Omental fat pad (tissue), 4 donors: ENCODE data around the gene ZPLD1. TPM values are rescaled to one million over a fixed set of nuclear protein-coding genes. Genes with fewer than 3 reads are reported as not detected.

Experiments used
- ATAC-seq: fragments of 150-250 bp; one replicate; pipeline ENCODE4 v1.9.1; 2016; ENCODE audit warnings: mild to moderate bottlenecking, moderate library complexity; ENCODE audit not compliant: low FRiP score
- DNase-seq: peaks from one replicate; pipeline ENCODE4 v3.0.0-alpha.2; 2019; ENCODE audit warnings: low spot score
- total RNA-seq, 4 donors: library from RNA; depleted of rRNA; stranded (reverse); fragments of >200 nt; gene quantifications; one replicate each; pipeline ENCODE4 v1.1.0, GENCODE V29; 2016
- TF ChIP-seq, protein P1 (sequence below), 3 donors: fragments of 450-650 bp; IDR thresholded peaks; one replicate each; pipeline ENCODE4 v1.5.1; 2016 to 2017; ENCODE audit warnings: antibody characterized with exemption in 3 of 3, mild to moderate bottlenecking in 3 of 3, moderate library complexity in 2 of 3

The ZPLD1 gene
- total RNA-seq, 4 donors from 2014 or later = not detected

DNA sequence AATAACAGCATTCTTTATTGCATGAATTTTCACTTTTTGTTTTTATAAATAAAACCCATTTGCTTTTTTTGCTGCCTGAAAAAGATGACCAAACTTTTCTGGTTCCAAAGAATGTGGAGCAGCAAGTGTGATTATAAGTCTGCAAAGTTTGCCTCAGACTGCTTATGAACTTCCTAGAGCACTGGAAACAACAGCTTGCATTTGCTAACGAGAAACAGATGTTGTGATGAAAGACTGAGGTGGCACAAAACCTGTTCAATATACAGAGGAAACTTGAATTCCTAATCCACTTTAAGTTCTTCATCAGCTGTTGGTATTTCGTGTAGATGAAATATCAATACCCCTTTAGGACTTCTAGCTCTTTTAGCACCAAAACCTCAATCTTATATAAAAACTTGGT is 9.3 kb downstream of the ZPLD1 start:
- DNase-seq = no peak
- TF ChIP-seq, protein P1, sequence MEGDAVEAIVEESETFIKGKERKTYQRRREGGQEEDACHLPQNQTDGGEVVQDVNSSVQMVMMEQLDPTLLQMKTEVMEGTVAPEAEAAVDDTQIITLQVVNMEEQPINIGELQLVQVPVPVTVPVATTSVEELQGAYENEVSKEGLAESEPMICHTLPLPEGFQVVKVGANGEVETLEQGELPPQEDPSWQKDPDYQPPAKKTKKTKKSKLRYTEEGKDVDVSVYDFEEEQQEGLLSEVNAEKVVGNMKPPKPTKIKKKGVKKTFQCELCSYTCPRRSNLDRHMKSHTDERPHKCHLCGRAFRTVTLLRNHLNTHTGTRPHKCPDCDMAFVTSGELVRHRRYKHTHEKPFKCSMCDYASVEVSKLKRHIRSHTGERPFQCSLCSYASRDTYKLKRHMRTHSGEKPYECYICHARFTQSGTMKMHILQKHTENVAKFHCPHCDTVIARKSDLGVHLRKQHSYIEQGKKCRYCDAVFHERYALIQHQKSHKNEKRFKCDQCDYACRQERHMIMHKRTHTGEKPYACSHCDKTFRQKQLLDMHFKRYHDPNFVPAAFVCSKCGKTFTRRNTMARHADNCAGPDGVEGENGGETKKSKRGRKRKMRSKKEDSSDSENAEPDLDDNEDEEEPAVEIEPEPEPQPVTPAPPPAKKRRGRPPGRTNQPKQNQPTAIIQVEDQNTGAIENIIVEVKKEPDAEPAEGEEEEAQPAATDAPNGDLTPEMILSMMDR (IDR thresholded peaks at IDR 0.05) = no peak

DNA sequence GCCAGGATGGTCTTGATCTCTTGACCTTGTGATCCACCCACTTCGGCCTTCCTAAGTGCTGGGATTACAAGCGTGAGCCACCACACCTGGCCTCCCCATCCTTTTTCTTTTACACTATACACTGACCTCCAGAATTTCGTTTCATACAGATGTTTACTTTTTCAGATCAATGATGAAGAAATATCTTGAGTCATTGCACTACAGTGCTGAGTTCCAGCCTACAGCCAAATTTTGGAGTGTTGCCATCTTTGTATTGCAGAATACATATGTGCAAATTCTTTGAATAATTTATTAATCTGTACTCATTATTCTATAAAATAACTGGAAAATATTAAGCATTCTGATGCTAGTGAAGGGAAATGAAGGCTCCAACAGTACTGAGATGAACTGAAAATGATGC is 12.5 kb downstream of the ZPLD1 start:
- TF ChIP-seq, protein P1 (IDR thresholded peaks at IDR 0.05) = no peak
- DNase-seq (no peak), ATAC-seq (no peak)

More for the DNA sequence above, 9.3 kb downstream of the ZPLD1 start:
- ATAC-seq = no peak

DNA sequence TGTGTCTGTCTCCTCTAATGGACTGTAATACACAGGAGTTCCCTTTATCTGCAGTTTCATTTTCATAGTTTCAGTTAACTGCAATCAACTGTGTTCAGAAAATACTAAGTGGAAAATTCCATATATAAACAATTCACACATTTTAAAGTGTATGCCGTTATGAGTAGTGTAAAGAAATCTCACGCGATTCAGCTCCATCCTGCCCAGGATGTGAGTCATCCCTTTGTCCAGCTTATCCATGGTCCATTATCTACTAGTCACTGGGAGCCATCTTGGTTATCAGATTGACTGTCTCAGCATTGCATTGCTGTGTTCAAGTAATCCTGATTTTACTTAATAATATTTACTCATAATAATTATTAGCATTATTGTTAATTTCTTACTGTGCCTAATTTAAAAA is 14.5 kb downstream of the ZPLD1 start:
- DNase-seq = no peak
- ATAC-seq = no peak
- TF ChIP-seq, protein P1 (IDR thresholded peaks at IDR 0.05) = no peak

DNA sequence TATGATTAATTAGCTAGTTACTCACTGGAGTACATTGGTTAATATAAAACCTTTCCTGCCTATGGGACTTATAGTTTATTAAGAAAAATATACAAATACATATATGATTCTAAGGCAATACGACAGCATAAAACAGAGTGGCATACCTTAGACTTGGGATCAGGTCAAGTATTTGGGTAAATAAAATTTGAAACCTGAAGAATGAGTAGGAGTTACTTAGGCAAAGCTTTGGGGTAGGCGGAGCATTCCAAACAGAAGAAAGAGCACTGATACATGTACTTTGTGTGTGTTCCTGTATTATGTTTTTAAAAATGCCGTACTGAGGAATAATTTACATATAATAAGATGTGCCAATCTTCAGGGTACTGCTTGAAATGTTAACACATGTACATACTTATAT is 15.1 kb downstream of the ZPLD1 start:
- TF ChIP-seq, protein P1 (IDR thresholded peaks at IDR 0.05) = no peak
- DNase-seq (no peak), ATAC-seq (no peak)

DNA sequence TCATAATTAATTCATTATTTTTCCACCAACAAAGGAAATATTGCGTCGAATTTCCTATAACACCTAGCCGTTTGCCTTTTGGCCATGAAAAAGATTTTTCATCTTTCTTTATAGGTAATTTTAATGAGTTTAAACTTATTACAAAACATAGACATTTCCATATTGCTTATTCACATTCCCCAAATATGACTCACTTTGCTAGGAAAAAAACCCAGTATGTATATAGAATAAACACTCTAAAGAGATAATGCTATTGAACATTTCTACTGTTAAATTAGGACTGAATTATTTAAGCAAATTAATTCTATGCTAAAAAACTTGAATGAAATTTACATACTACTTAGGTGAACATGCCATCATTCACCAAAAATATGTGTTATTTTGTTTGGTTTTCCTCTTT is 16.2 kb downstream of the ZPLD1 start:
- no peak for ATAC-seq
- DNase-seq = no peak
- TF ChIP-seq, protein P1 (IDR thresholded peaks at IDR 0.05) = no peak

DNA sequence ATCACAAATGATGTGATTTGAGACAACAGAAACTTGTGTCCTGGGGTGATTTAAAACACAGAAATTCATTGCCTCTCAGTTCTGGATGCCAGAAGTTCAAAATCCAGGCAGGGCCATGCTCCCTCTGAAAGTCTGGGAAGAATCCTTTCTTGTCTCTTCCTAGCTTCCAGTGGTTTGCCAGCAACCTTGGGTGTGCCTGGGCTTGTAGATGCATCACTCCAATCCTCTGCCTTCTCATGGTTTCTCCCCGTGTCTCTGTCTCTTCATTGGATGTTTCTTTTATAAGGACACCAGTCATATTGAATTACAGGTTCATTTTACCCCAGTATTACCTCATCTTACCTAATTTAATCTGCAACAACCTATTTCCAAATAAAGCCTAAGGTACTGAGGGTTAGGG is 16.7 kb downstream of the ZPLD1 start:
- DNase-seq (no peak), ATAC-seq (no peak)
- TF ChIP-seq, protein P1 (IDR thresholded peaks at IDR 0.05) = no peak

DNA sequence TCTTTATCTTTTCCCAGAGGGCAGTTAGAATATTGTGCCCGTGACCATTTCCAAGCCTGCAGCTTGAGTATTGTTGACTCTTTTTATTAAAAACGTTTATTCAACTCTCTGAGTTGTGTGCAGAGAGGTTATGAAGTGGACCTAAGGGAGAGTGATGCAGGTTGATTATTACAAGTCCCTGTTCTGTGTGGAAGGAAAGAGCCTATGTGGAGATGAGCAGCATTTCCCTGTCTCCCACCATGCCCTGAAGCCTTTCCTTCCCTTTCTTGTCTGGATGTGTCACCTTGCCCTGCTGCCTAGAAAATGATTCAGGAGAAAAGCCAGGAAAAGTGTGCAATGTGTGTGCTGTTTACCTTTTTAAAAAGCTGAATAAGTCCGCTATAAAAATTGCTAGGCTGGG is 19.4 kb downstream of the ZPLD1 start:
- TF ChIP-seq, protein P1 (IDR thresholded peaks at IDR 0.05) = no peak
- ATAC-seq (no peak), DNase-seq (no peak)
